Hepatocyte (in vitro differentiated cells): ENCODE data around the gene SYNPR. TPM values are rescaled to one million over a fixed set of nuclear protein-coding genes. Genes with fewer than 3 reads are reported as not detected.

ENCODE experiments used
- DNase-seq: peaks from one replicate; pipeline ENCODE4 v3.0.0-alpha.2; 2016; ENCODE audit warnings: low spot score
- H2AFZ ChIP-seq: fragments of 200-600 bp; sonication (generic); 2 replicates; pipeline ENCODE4 v1.6.0; 2016; ENCODE audit warnings: antibody characterized with exemption, mild to moderate bottlenecking
- H3K27ac ChIP-seq: fragments of 200-600 bp; sonication (generic); 2 replicates; pipeline ENCODE4 v1.5.1; 2016; ENCODE audit warnings: mild to moderate bottlenecking
- H3K27me3 ChIP-seq: fragments of 200-600 bp; sonication (generic); 2 replicates; pipeline ENCODE4 v1.6.1; 2016
- H3K36me3 ChIP-seq: fragments of 200-600 bp; sonication (generic); replicated peaks from 2 replicates; pipeline ENCODE4 v1.5.1; 2016; ENCODE audit warnings: low read depth; ENCODE audit not compliant: insufficient read depth
- H3K4me1 ChIP-seq: fragments of 200-600 bp; sonication (generic); 2 replicates; pipeline ENCODE4 v1.5.1; 2016; ENCODE audit warnings: mild to moderate bottlenecking, moderate library complexity; ENCODE audit not compliant: insufficient read depth
- H3K4me2 ChIP-seq: fragments of 200-600 bp; sonication (generic); 2 replicates; pipeline ENCODE4 v1.6.0; 2016
- H3K4me3 ChIP-seq: fragments of 200-600 bp; sonication (generic); 2 replicates; pipeline ENCODE4 v1.5.1; 2016; ENCODE audit warnings: mild to moderate bottlenecking
- H3K79me2 ChIP-seq: fragments of 200-600 bp; sonication (generic); 2 replicates; pipeline ENCODE4 v1.6.0; 2017; ENCODE audit warnings: mild to moderate bottlenecking
- H3K9me2 ChIP-seq: fragments of 200-600 bp; sonication (generic); replicated peaks from 2 replicates; pipeline ENCODE4 v1.6.0; 2017; ENCODE audit warnings: mild to moderate bottlenecking; ENCODE audit not compliant: insufficient read depth
- H3K9me3 ChIP-seq: fragments of 200-600 bp; sonication (generic); 2 replicates; pipeline ENCODE4 v1.5.1; 2016; ENCODE audit warnings: low read depth, mild to moderate bottlenecking
- H4K20me1 ChIP-seq: fragments of 200-600 bp; sonication (generic); 2 replicates; pipeline ENCODE4 v1.6.0; 2016; ENCODE audit warnings: mild to moderate bottlenecking; ENCODE audit not compliant: insufficient read depth, poor library complexity, severe bottlenecking
- EZH2 ChIP-seq: fragments of 200-600 bp; sonication (generic); IDR thresholded peaks from 2 replicates; pipeline ENCODE4 v1.6.1; 2016; ENCODE audit warnings: antibody characterized with exemption, mild to moderate bottlenecking, borderline replicate concordance
- EZH2phosphoT487 ChIP-seq: fragments of 200-600 bp; sonication (generic); IDR thresholded peaks from one replicate; pipeline ENCODE4 v1.6.1; 2018; ENCODE audit warnings: antibody characterized with exemption, mild to moderate bottlenecking, low read depth, moderate library complexity; ENCODE audit not compliant: unreplicated experiment, severe bottlenecking
- WGBS: methylation state at CpG from one replicate; pipeline ENCODE4 v1.1.6; 2016; ENCODE audit warnings: low lambda C conversion rate; ENCODE audit errors: missing lambda C conversion rate; 5-methylcytosine and 5-hydroxymethylcytosine counted together
- polyA plus RNA-seq: library from polyadenylated mRNA; unstranded; fragments of >200 nt; fragmentation: Nextera tagmentation; extraction: Ambion mirVana; gene quantifications from 2 replicates; pipeline ENCODE4 v1.2.1, GENCODE V29; 2016
- total RNA-seq: library from RNA; depleted of rRNA; stranded (reverse); fragments of >200 nt; gene quantifications from 2 replicates; pipeline ENCODE4 v1.2.3, GENCODE V29; 2014
- TF ChIP-seq, protein P1 (sequence below): fragments of 200-600 bp; sonication (generic); IDR thresholded peaks from 2 replicates; pipeline ENCODE4 v1.5.1; 2016; ENCODE audit warnings: antibody characterized with exemption, mild to moderate bottlenecking; ENCODE audit not compliant: poor library complexity

The SYNPR gene
- total and polyA plus RNA-seq, 2 experiments from 2014 or later, result 0.37 TPM; not detected in 1

- peaks cover 72% of the 10 kb centered on the region for H3K27me3 ChIP-seq
- H3K9me2 ChIP-seq, result no peaks in the 10 kb centered on the region
- TF ChIP-seq EZH2phosphoT487, result no peak
- TF ChIP-seq, protein P1, sequence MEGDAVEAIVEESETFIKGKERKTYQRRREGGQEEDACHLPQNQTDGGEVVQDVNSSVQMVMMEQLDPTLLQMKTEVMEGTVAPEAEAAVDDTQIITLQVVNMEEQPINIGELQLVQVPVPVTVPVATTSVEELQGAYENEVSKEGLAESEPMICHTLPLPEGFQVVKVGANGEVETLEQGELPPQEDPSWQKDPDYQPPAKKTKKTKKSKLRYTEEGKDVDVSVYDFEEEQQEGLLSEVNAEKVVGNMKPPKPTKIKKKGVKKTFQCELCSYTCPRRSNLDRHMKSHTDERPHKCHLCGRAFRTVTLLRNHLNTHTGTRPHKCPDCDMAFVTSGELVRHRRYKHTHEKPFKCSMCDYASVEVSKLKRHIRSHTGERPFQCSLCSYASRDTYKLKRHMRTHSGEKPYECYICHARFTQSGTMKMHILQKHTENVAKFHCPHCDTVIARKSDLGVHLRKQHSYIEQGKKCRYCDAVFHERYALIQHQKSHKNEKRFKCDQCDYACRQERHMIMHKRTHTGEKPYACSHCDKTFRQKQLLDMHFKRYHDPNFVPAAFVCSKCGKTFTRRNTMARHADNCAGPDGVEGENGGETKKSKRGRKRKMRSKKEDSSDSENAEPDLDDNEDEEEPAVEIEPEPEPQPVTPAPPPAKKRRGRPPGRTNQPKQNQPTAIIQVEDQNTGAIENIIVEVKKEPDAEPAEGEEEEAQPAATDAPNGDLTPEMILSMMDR, result no peak
- TF ChIP-seq EZH2, result no peak
- peak; percentile 13 for DNase-seq
- WGBS, result 12% methylated on average over 22 of the region's 22 CpGs
- H3K4me2 ChIP-seq, result peak overlapping the region; percentile 80
- no peak overlapping the region for H3K4me3 ChIP-seq
- peaks cover 3% of the 10 kb centered on the region for H3K4me1 ChIP-seq
- H3K9me3 ChIP-seq, result no peaks in the 10 kb centered on the region
- no peaks in the 10 kb centered on the region for H3K79me2 ChIP-seq
- no peaks in the 10 kb centered on the region for H4K20me1 ChIP-seq
- no peak overlapping the region for H2AFZ ChIP-seq
- no peak overlapping the region for H3K27ac ChIP-seq
- no peaks in the 10 kb centered on the region for H3K36me3 ChIP-seq
Observed at GRCh38 chr3:63279005-63279841, 1.1 kb downstream of the SYNPR start.

- Histone ChIP-seq H3K4me2 (no peak overlapping the region), H2AFZ (no peak overlapping the region), H4K20me1 (no peaks in the 10 kb centered on the region), H3K4me3 (no peak overlapping the region), H3K9me2 (no peaks in the 10 kb centered on the region), H3K27me3 (no peaks in the 10 kb centered on the region), H3K4me1 (no peaks in the 10 kb centered on the region), H3K79me2 (no peaks in the 10 kb centered on the region), H3K27ac (no peak overlapping the region), H3K36me3 (no peaks in the 10 kb centered on the region), H3K9me3 (no peaks in the 10 kb centered on the region)
- 91% methylated on average over 2 of the region's 2 CpGs for WGBS
- DNase-seq, result no peak
- TF ChIP-seq, protein P1, result no peak
- TF ChIP-seq EZH2phosphoT487, result no peak
- TF ChIP-seq EZH2, result no peak
Observed at GRCh38 chr3:63287610-63288009, 9.5 kb downstream of the SYNPR start.

DNA sequence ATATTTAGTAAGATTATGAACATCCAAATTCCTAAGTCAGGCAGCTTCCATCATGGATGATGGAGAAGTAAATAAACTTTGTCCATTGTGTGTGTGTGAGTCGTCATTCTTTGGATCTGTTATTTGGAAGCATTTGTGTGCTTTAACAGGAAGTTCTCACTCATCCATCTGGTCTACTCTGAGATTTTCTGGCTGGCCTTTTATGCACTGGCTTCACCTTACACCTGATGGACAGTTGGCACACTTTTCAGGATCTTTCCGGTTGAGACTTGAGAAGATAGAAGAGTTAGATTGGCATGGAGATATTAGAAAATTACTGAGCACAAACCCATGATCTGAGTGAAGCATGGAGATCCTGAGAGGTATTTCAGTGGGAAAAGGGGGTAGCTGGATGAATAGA lies 12.6 kb downstream of the SYNPR start:
- Histone ChIP-seq H3K9me2 (no peaks in the 10 kb centered on the region), H3K9me3 (no peaks in the 10 kb centered on the region), H3K4me1 (no peaks in the 10 kb centered on the region), H3K36me3 (no peaks in the 10 kb centered on the region), H3K27me3 (no peaks in the 10 kb centered on the region), H2AFZ (no peak overlapping the region), H3K27ac (no peak overlapping the region), H3K4me2 (no peak overlapping the region), H3K79me2 (no peaks in the 10 kb centered on the region), H4K20me1 (no peaks in the 10 kb centered on the region), H3K4me3 (no peak overlapping the region)
- TF ChIP-seq EZH2 (no peak), EZH2phosphoT487 (no peak)
- TF ChIP-seq, protein P1, result no peak
- WGBS, result 81% methylated on average over 2 of the region's 2 CpGs
- no peak for DNase-seq
